ENCODE results near the gene CLCC1.

The CLCC1 gene

GRCh38 chr1:108916788-108917187 is 46.5 kb downstream of the CLCC1 start:
- TF ChIP-seq CTCF (IDR thresholded peaks at IDR 0.05; ENCODE audit: borderline replicate concordance, insufficient read depth, low read depth, low read length) = no peak
- H3K4me3 ChIP-seq (ENCODE audit: low read depth, low read length) = no peak overlapping the region

Data from GM12875 (cell line).